Measurements from ENCODE around the gene ZFP57.

Gene ZFP57

GRCh38 chr6:29723262-29723665 lies 42.3 kb upstream of the ZFP57 start, which contains the start of gene HLA-F:
Gene HLA-F, plus strand, starts transcription at chr6:29723434. Its CDS starts 30 bp downstream, at chr6:29723464.
- peak within 1 kb of the TSS; percentile 59 to 80 for H3K4me3 ChIP-seq (ENCODE audit: low read depth in 1 of 2, low read length in 2 of 2)
- H3K27me3 ChIP-seq (ENCODE audit: control insufficient read depth in 1 of 2, insufficient read depth in 2 of 2, low read length in 2 of 2) = no peaks in the 10 kb centered on the region
- H3K27ac ChIP-seq (ENCODE audit: low read depth, low read length) = peak within 1 kb of the TSS; percentile 58
- H3K9me3 ChIP-seq (ENCODE audit: low read length) = no peaks in the 10 kb centered on the region
- peak within 1 kb of the TSS; percentile 71 for H3K9ac ChIP-seq (ENCODE audit: low read length)
- peaks cover 10% of the 10 kb centered on the region for H3K4me1 ChIP-seq (ENCODE audit: insufficient read depth, low read length)
- H3K36me3 ChIP-seq (ENCODE audit: insufficient read depth, low read length) = peaks cover 6% of the 10 kb centered on the region

GRCh38 chr6:29720863-29721262 lies 39.9 kb upstream of the ZFP57 start:
- Histone ChIP-seq H3K36me3 (ENCODE audit: insufficient read depth, low read length) (peaks cover 6% of the 10 kb centered on the region), H3K27me3 (ENCODE audit: control insufficient read depth in 1 of 2, insufficient read depth in 2 of 2, low read length in 2 of 2) (no peaks in the 10 kb centered on the region), H3K4me3 (ENCODE audit: low read depth in 1 of 2, low read length in 2 of 2) (no peak overlapping the region), H3K9ac (ENCODE audit: low read length) (no peak overlapping the region), H3K9me3 (ENCODE audit: low read length) (no peaks in the 10 kb centered on the region), H3K4me1 (ENCODE audit: insufficient read depth, low read length) (peaks cover 10% of the 10 kb centered on the region), H3K27ac (ENCODE audit: low read depth, low read length) (no peak overlapping the region)

GRCh38 chr6:29710281-29710941 lies 29.5 kb upstream of the ZFP57 start:
- Histone ChIP-seq H3K4me1 (ENCODE audit: insufficient read depth, low read length) (no peaks in the 10 kb centered on the region), H3K9me3 (ENCODE audit: low read length) (no peaks in the 10 kb centered on the region), H3K4me3 (ENCODE audit: low read depth in 1 of 2, low read length in 2 of 2) (no peak overlapping the region), H3K36me3 (ENCODE audit: insufficient read depth, low read length) (no peaks in the 10 kb centered on the region), H3K9ac (ENCODE audit: low read length) (no peak overlapping the region), H3K27ac (ENCODE audit: low read depth, low read length) (no peak overlapping the region), H3K27me3 (ENCODE audit: control insufficient read depth in 1 of 2, insufficient read depth in 2 of 2, low read length in 2 of 2) (no peaks in the 10 kb centered on the region)

GRCh38 chr6:29709188-29709587 lies 28.2 kb upstream of the ZFP57 start:
- H3K4me1 ChIP-seq (ENCODE audit: insufficient read depth, low read length) = no peaks in the 10 kb centered on the region
- no peak overlapping the region for H3K9ac ChIP-seq (ENCODE audit: low read length)
- H3K9me3 ChIP-seq (ENCODE audit: low read length) = no peaks in the 10 kb centered on the region
- H3K36me3 ChIP-seq (ENCODE audit: insufficient read depth, low read length) = no peaks in the 10 kb centered on the region
- no peaks in the 10 kb centered on the region for H3K27me3 ChIP-seq (ENCODE audit: control insufficient read depth in 1 of 2, insufficient read depth in 2 of 2, low read length in 2 of 2)
- no peak overlapping the region for H3K4me3 ChIP-seq (ENCODE audit: low read depth in 1 of 2, low read length in 2 of 2)
- H3K27ac ChIP-seq (ENCODE audit: low read depth, low read length) = no peak overlapping the region

GRCh38 chr6:29708432-29709179 lies 27.7 kb upstream of the ZFP57 start:
- Histone ChIP-seq H3K27me3 (ENCODE audit: control insufficient read depth in 1 of 2, insufficient read depth in 2 of 2, low read length in 2 of 2) (no peaks in the 10 kb centered on the region), H3K4me3 (ENCODE audit: low read depth in 1 of 2, low read length in 2 of 2) (no peak overlapping the region), H3K36me3 (ENCODE audit: insufficient read depth, low read length) (no peaks in the 10 kb centered on the region), H3K4me1 (ENCODE audit: insufficient read depth, low read length) (no peaks in the 10 kb centered on the region), H3K9me3 (ENCODE audit: low read length) (no peaks in the 10 kb centered on the region), H3K27ac (ENCODE audit: low read depth, low read length) (no peak overlapping the region), H3K9ac (ENCODE audit: low read length) (no peak overlapping the region)

GRCh38 chr6:29705389-29706231 lies 24.7 kb upstream of the ZFP57 start:
- Histone ChIP-seq H3K9me3 (ENCODE audit: low read length) (no peaks in the 10 kb centered on the region), H3K27ac (ENCODE audit: low read depth, low read length) (no peak overlapping the region), H3K27me3 (ENCODE audit: control insufficient read depth in 1 of 2, insufficient read depth in 2 of 2, low read length in 2 of 2) (peaks cover 0 to 7% of the 10 kb centered on the region in 2 donors), H3K36me3 (ENCODE audit: insufficient read depth, low read length) (no peaks in the 10 kb centered on the region), H3K4me3 (ENCODE audit: low read depth in 1 of 2, low read length in 2 of 2) (no peak overlapping the region), H3K9ac (ENCODE audit: low read length) (no peak overlapping the region), H3K4me1 (ENCODE audit: insufficient read depth, low read length) (no peaks in the 10 kb centered on the region)

GRCh38 chr6:29702519-29703103 lies 21.7 kb upstream of the ZFP57 start:
- Histone ChIP-seq H3K27me3 (ENCODE audit: control insufficient read depth in 1 of 2, insufficient read depth in 2 of 2, low read length in 2 of 2) (peaks cover 0 to 7% of the 10 kb centered on the region in 2 donors), H3K4me3 (ENCODE audit: low read depth in 1 of 2, low read length in 2 of 2) (no peak overlapping the region), H3K4me1 (ENCODE audit: insufficient read depth, low read length) (no peaks in the 10 kb centered on the region), H3K9me3 (ENCODE audit: low read length) (no peaks in the 10 kb centered on the region), H3K36me3 (ENCODE audit: insufficient read depth, low read length) (no peaks in the 10 kb centered on the region), H3K9ac (ENCODE audit: low read length) (no peak overlapping the region), H3K27ac (ENCODE audit: low read depth, low read length) (no peak overlapping the region)

- H3K27me3 ChIP-seq (ENCODE audit: control insufficient read depth in 1 of 2, insufficient read depth in 2 of 2, low read length in 2 of 2) = no peaks in the 10 kb centered on the region
- no peaks in the 10 kb centered on the region for H3K9me3 ChIP-seq (ENCODE audit: low read length)
- no peak overlapping the region for H3K27ac ChIP-seq (ENCODE audit: low read depth, low read length)
- H3K4me1 ChIP-seq (ENCODE audit: insufficient read depth, low read length) = no peaks in the 10 kb centered on the region
- H3K4me3 ChIP-seq (ENCODE audit: low read depth in 1 of 2, low read length in 2 of 2) = no peak overlapping the region
- no peaks in the 10 kb centered on the region for H3K36me3 ChIP-seq (ENCODE audit: insufficient read depth, low read length)
- H3K9ac ChIP-seq (ENCODE audit: low read length) = no peak overlapping the region
These were observed 15.5 kb upstream of the ZFP57 start for GRCh38 chr6:29696147-29697125.

GRCh38 chr6:29694637-29695036 lies 13.7 kb upstream of the ZFP57 start:
- Histone ChIP-seq H3K9ac (ENCODE audit: low read length) (no peak overlapping the region), H3K4me1 (ENCODE audit: insufficient read depth, low read length) (no peaks in the 10 kb centered on the region), H3K27me3 (ENCODE audit: control insufficient read depth in 1 of 2, insufficient read depth in 2 of 2, low read length in 2 of 2) (no peaks in the 10 kb centered on the region), H3K4me3 (ENCODE audit: low read depth in 1 of 2, low read length in 2 of 2) (no peak overlapping the region), H3K9me3 (ENCODE audit: low read length) (no peaks in the 10 kb centered on the region), H3K36me3 (ENCODE audit: insufficient read depth, low read length) (no peaks in the 10 kb centered on the region), H3K27ac (ENCODE audit: low read depth, low read length) (no peak overlapping the region)

GRCh38 chr6:29685718-29686326 lies 4.9 kb upstream of the ZFP57 start:
- no peak overlapping the region for H3K4me3 ChIP-seq (ENCODE audit: low read depth in 1 of 2, low read length in 2 of 2)
- H3K4me1 ChIP-seq (ENCODE audit: insufficient read depth, low read length) = no peaks in the 10 kb centered on the region
- H3K9me3 ChIP-seq (ENCODE audit: low read length) = no peaks in the 10 kb centered on the region
- no peak overlapping the region for H3K27ac ChIP-seq (ENCODE audit: low read depth, low read length)
- no peak overlapping the region for H3K9ac ChIP-seq (ENCODE audit: low read length)
- H3K36me3 ChIP-seq (ENCODE audit: insufficient read depth, low read length) = no peaks in the 10 kb centered on the region
- H3K27me3 ChIP-seq (ENCODE audit: control insufficient read depth in 1 of 2, insufficient read depth in 2 of 2, low read length in 2 of 2) = no peaks in the 10 kb centered on the region
